Breast epithelium (tissue), 3 donors: Measurements from ENCODE around the gene MT1G.

Experiments used
- POLR2A ChIP-seq: fragments of 450-650 bp; IDR thresholded peaks from one replicate; pipeline ENCODE4 v1.6.1; 2016; ENCODE audit warnings: antibody characterized with exemption, mild to moderate bottlenecking, moderate library complexity
- POLR2AphosphoS5 ChIP-seq, 3 donors: sonication (generic); formaldehyde crosslinking; IDR thresholded peaks; one replicate each; pipeline ENCODE4 v1.6.1; 2017; ENCODE audit warnings: antibody characterized with exemption in 3 of 3
- TF ChIP-seq, protein P1 (sequence below), 3 donors: fragments of 450-650 bp; IDR thresholded peaks; one replicate each; pipeline ENCODE4 v1.5.1; 2016 to 2017; ENCODE audit warnings: antibody characterized with exemption in 3 of 3, mild to moderate bottlenecking in 3 of 3, moderate library complexity in 3 of 3

DNA sequence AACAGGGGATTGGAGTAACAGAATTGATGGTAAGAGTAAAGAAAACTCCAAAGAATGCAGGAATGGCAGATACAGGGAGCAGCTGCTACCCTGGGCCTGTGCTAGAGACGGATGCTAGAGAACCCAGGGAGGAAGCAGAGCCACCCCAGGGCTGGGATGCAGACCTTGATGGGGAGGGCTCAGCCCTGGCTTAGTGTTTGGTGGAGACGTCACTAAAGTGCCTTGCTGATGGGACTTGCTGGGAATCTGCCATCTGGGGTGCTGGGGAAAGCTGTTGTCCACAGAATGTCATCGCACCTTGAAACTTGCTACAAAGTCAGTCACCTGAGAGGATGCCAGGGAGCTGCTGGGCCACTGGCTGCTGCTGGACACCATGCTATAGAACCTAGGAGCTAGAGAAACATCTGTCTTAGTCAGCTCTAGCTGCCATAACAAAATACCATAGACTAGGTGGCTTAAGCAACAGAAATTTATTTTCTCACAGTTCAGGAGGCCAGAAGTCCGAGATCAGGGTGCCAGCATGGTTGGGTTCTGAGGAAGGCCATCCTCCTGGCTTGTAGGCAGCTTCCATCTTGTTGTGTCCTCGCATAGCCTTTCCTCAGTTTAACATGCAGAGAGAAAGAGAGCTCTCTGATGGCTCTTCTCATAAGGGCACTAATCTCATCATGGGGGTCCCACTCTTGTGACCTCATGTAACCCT, 29.7 kb upstream of the MT1G start:
- TF ChIP-seq, protein P1, sequence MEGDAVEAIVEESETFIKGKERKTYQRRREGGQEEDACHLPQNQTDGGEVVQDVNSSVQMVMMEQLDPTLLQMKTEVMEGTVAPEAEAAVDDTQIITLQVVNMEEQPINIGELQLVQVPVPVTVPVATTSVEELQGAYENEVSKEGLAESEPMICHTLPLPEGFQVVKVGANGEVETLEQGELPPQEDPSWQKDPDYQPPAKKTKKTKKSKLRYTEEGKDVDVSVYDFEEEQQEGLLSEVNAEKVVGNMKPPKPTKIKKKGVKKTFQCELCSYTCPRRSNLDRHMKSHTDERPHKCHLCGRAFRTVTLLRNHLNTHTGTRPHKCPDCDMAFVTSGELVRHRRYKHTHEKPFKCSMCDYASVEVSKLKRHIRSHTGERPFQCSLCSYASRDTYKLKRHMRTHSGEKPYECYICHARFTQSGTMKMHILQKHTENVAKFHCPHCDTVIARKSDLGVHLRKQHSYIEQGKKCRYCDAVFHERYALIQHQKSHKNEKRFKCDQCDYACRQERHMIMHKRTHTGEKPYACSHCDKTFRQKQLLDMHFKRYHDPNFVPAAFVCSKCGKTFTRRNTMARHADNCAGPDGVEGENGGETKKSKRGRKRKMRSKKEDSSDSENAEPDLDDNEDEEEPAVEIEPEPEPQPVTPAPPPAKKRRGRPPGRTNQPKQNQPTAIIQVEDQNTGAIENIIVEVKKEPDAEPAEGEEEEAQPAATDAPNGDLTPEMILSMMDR (IDR thresholded peaks at IDR 0.05): no peak
- TF ChIP-seq POLR2AphosphoS5 (IDR thresholded peaks at IDR 0.05) (no peak), POLR2A (no peak)
